ENCODE measurements around the gene SPOCK1. TPM values are rescaled to one million over a fixed set of nuclear protein-coding genes. Genes with fewer than 3 reads are reported as not detected.

The SPOCK1 gene
- total and polyA plus RNA-seq, 2 of the 4 experiments (the other 2 are of a cell fraction) = 5.0 to 20.3 TPM

DNA sequence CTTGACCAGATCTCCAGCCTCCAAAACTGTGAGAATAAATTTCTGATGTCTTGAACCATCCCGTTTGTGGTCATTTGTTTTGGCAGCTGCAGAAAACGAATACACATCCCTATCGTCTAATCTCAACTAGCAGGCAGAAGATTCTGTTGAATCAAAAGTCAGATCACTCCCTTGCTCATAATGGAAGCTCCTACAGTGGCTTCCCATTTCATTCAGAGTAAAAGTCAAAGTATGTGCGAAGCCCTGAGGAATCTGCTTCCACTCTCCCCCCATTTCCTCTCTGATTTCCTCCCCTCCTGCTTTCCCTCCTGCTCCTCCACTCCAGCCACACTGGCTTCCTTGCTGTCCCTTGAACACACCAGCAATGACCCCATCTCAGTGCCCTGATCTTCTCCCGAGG lies 34.8 kb upstream of the SPOCK1 start:
- Histone ChIP-seq H2AK9ac (replicated peaks; ENCODE audit: low read depth, low read length, poor library complexity) (no peak overlapping the region), H4K91ac (ENCODE audit: insufficient read depth, low read depth, low read length) (no peak overlapping the region), H3K4me1 (ENCODE audit: control insufficient read depth, insufficient read depth, low read length) (no peaks in the 10 kb centered on the region), H3K18ac (ENCODE audit: low read depth, low read length) (no peak overlapping the region), H2BK20ac (ENCODE audit: low read depth, low read length) (no peak overlapping the region), H3K79me1 (ENCODE audit: low read depth in 1 of 2, low read length in 2 of 2) (no peaks in the 10 kb centered on the region), H2BK15ac (ENCODE audit: low read depth, low read length) (no peak overlapping the region), H3K4me2 (ENCODE audit: low read depth, low read length) (no peak overlapping the region), H3K14ac (replicated peaks; ENCODE audit: low read depth, low read length) (no peak overlapping the region), H3K36me3 (ENCODE audit: control insufficient read depth, insufficient read depth, low read length) (no peaks in the 10 kb centered on the region), H3K23ac (ENCODE audit: low read depth, low read length) (no peak overlapping the region), H3K9ac (ENCODE audit: low read depth, low read length) (no peak overlapping the region), H3K4me3 (ENCODE audit: insufficient read depth, low read depth, low read length) (no peak overlapping the region), H3K9me3 (ENCODE audit: control insufficient read depth, insufficient read depth, low read length) (peaks cover 2% of the 10 kb centered on the region; the same call in 1 of the 2 replicates), H2AFZ (replicated peaks; ENCODE audit: low read length, poor library complexity) (no peak overlapping the region), H3K27ac (ENCODE audit: insufficient read depth, low read length) (no peak overlapping the region), H4K5ac (ENCODE audit: low read depth, low read length) (no peak overlapping the region), H2AK5ac (ENCODE audit: low read depth, low read length) (no peak overlapping the region), H4K8ac (ENCODE audit: low read depth in 2 of 2, low read length in 2 of 2) (no peak overlapping the region), H2BK120ac (ENCODE audit: low read depth, low read length) (no peak overlapping the region), H4K20me1 (ENCODE audit: insufficient read depth, low read length) (no peaks in the 10 kb centered on the region), H3K4ac (ENCODE audit: low read depth, low read length) (no peak overlapping the region), H3K27me3 (ENCODE audit: control insufficient read depth, insufficient read depth, low read length) (no peaks in the 10 kb centered on the region), H3K56ac (ENCODE audit: extremely low read depth, insufficient read depth, low read length) (no peak overlapping the region), H2BK5ac (ENCODE audit: low read depth, low read length, poor library complexity, severe bottlenecking) (no peak overlapping the region), H3K9me1 (ENCODE audit: insufficient read depth, low read length) (no peaks in the 10 kb centered on the region)
- POLR2A ChIA-PET (ENCODE audit: unreplicated experiment) = no interaction called here
- no peak for ATAC-seq (ENCODE audit: low read depth)
- dilution Hi-C loops (cut with HindIII; ENCODE audit: low sequenced_read_pairs, unreplicated experiment) = no loop called here
- WGBS, 2 experiments (ENCODE audit: extremely low coverage in 2 of 2, insufficient read length in 1 of 2) = no CpG with 5 or more reads among the region's 5 CpGs
- BruUV-seq (replicated peaks) = no TSS peak
- intact Hi-C loops (cut with micrococcal nuclease) = no loop called here
- DNase-seq = no peak
- TF ChIP-seq CTCF (conservative IDR thresholded peaks at IDR 0.05; ENCODE audit: low read depth, low read length) (no peak), RAD21 (IDR thresholded peaks at IDR 0.05; ENCODE audit: low read length) (no peak)
- CTCF ChIA-PET = no interaction called here
- in situ Hi-C loops (cut with MboI; ENCODE audit: low sequenced_read_pairs) = no loop called here

All from IMR-90 (cell line).